ENCODE data around the gene TRIO. TPM values are rescaled to one million over a fixed set of nuclear protein-coding genes. Genes with fewer than 3 reads are reported as not detected.

TRIO gene
- polyA plus RNA-seq, 1 donor (not counting 4 experiments of a cell fraction or from before 2014, with no cell fraction given), result 57.2 TPM

GRCh38 chr5:14408969-14409586 lies 265.9 kb downstream of the TRIO start:
- TF ChIP-seq EZH2 (IDR thresholded peaks at IDR 0.05; ENCODE audit: low read length) (no peak), CTCF (optimal IDR thresholded peaks at IDR 0.05 in 1 of 3, IDR thresholded peaks at IDR 0.05 in 1 of 3, conservative IDR thresholded peaks at IDR 0.05 in 1 of 3; ENCODE audit: extremely low read depth in 1 of 3, insufficient read depth in 2 of 3, low read length in 3 of 3) (no peak)
- Histone ChIP-seq H3K4me3 (ENCODE audit: control insufficient read depth in 2 of 3, extremely low read depth in 1 of 3, insufficient read depth in 2 of 3, low read depth in 1 of 3, low read length in 3 of 3) (no peak overlapping the region), H3K27me3 (ENCODE audit: control insufficient read depth, extremely low read depth, insufficient read depth, low read length) (no peaks in the 10 kb centered on the region), H3K9me3 (ENCODE audit: control insufficient read depth, low read depth, low read length) (no peaks in the 10 kb centered on the region), H4K20me1 (ENCODE audit: control insufficient read depth, extremely low read depth, insufficient read depth, low read length) (no peaks in the 10 kb centered on the region), H3K36me3 (ENCODE audit: control insufficient read depth in 2 of 2, extremely low read depth in 1 of 2, insufficient read depth in 2 of 2, low read length in 2 of 2) (peaks cover 33 to 46% of the 10 kb centered on the region in 2 experiments), H3K9me1 (ENCODE audit: control insufficient read depth, extremely low read depth, insufficient read depth, low read length) (no peaks in the 10 kb centered on the region), H3K9ac (ENCODE audit: control insufficient read depth, extremely low read depth, insufficient read depth, low read length) (no peak overlapping the region), H2AFZ (ENCODE audit: control insufficient read depth, low read length) (no peak overlapping the region), H3K4me1 (ENCODE audit: control insufficient read depth, extremely low read depth, insufficient read depth, low read length) (peaks cover 16% of the 10 kb centered on the region), H3K4me2 (ENCODE audit: control insufficient read depth, extremely low read depth, insufficient read depth, low read depth, low read length) (no peak overlapping the region), H3K27ac (ENCODE audit: control insufficient read depth, insufficient read depth, low read length) (no peak overlapping the region), H3K79me2 (ENCODE audit: control insufficient read depth, insufficient read depth, low read length) (peaks cover 4% of the 10 kb centered on the region)
- FAIRE-seq, result no peak
- DNase-seq (ENCODE audit: low read depth, low spot score), result no peak
- dilution Hi-C loops (cut with MboI; ENCODE audit: extremely low pct_ligation_motif_present, low sequenced_read_pairs), result no loop called here

GRCh38 chr5:14410068-14410393 lies 266.9 kb downstream of the TRIO start:
- FAIRE-seq, result no peak
- H3K79me2 ChIP-seq (ENCODE audit: control insufficient read depth, insufficient read depth, low read length), result peaks cover 4% of the 10 kb centered on the region
- H3K36me3 ChIP-seq (ENCODE audit: control insufficient read depth in 2 of 2, extremely low read depth in 1 of 2, insufficient read depth in 2 of 2, low read length in 2 of 2), result peaks cover 34 to 52% of the 10 kb centered on the region in 2 experiments

More at GRCh38 chr5:14410068-14410393, 266.9 kb downstream of the TRIO start:
- Histone ChIP-seq H3K27ac (ENCODE audit: control insufficient read depth, insufficient read depth, low read length) (no peak overlapping the region), H3K4me2 (ENCODE audit: control insufficient read depth, extremely low read depth, insufficient read depth, low read depth, low read length) (no peak overlapping the region), H3K27me3 (ENCODE audit: control insufficient read depth, extremely low read depth, insufficient read depth, low read length) (no peaks in the 10 kb centered on the region), H3K9ac (ENCODE audit: control insufficient read depth, extremely low read depth, insufficient read depth, low read length) (no peak overlapping the region), H2AFZ (ENCODE audit: control insufficient read depth, low read length) (no peak overlapping the region), H4K20me1 (ENCODE audit: control insufficient read depth, extremely low read depth, insufficient read depth, low read length) (no peaks in the 10 kb centered on the region), H3K4me3 (ENCODE audit: control insufficient read depth in 2 of 3, extremely low read depth in 1 of 3, insufficient read depth in 2 of 3, low read depth in 1 of 3, low read length in 3 of 3) (no peak overlapping the region), H3K4me1 (ENCODE audit: control insufficient read depth, extremely low read depth, insufficient read depth, low read length) (peaks cover 16% of the 10 kb centered on the region), H3K9me1 (ENCODE audit: control insufficient read depth, extremely low read depth, insufficient read depth, low read length) (no peaks in the 10 kb centered on the region), H3K9me3 (ENCODE audit: control insufficient read depth, low read depth, low read length) (no peaks in the 10 kb centered on the region)
- DNase-seq (ENCODE audit: low read depth, low spot score), result no peak
- dilution Hi-C loops (cut with MboI; ENCODE audit: extremely low pct_ligation_motif_present, low sequenced_read_pairs), result no loop called here
- TF ChIP-seq CTCF (optimal IDR thresholded peaks at IDR 0.05 in 1 of 3, IDR thresholded peaks at IDR 0.05 in 1 of 3, conservative IDR thresholded peaks at IDR 0.05 in 1 of 3; ENCODE audit: extremely low read depth in 1 of 3, insufficient read depth in 2 of 3, low read length in 3 of 3) (no peak), EZH2 (IDR thresholded peaks at IDR 0.05; ENCODE audit: low read length) (no peak)

All from keratinocyte (primary cell).